Testis (tissue), 3 donors: ENCODE results near the gene PMM2. TPM values are rescaled to one million over a fixed set of nuclear protein-coding genes. Genes with fewer than 3 reads are reported as not detected.

ENCODE experiments used
- DNase-seq: peaks from one replicate; pipeline ENCODE4 v3.0.0-alpha.2; 2019
- H3K27ac ChIP-seq, 2 donors: fragments of 200-600 bp; sonication (generic); one replicate each; pipeline ENCODE4 v1.5.1; 2019
- H3K27me3 ChIP-seq: fragments of 200-600 bp; sonication (generic); one replicate; pipeline ENCODE4 v1.5.1; 2019
- H3K36me3 ChIP-seq: fragments of 200-600 bp; sonication (generic); one replicate; pipeline ENCODE4 v1.5.1; 2017; ENCODE audit warnings: low read depth; ENCODE audit errors: missing control alignments
- H3K4me1 ChIP-seq: fragments of 200-600 bp; sonication (generic); one replicate; pipeline ENCODE4 v1.5.1; 2019
- H3K4me3 ChIP-seq, 2 donors: fragments of 200-600 bp; sonication (generic); one replicate each; pipeline ENCODE4 v1.5.1; 2017 to 2019
- H3K9me3 ChIP-seq: fragments of 200-600 bp; sonication (generic); one replicate; pipeline ENCODE4 v1.5.1; 2017
- POLR2A ChIP-seq: fragments of 450-650 bp; IDR thresholded peaks from one replicate; pipeline ENCODE4 v1.6.1; 2017; ENCODE audit warnings: antibody characterized with exemption, mild to moderate bottlenecking, moderate library complexity
- WGBS, 2 donors: methylation state at CpG; one replicate each; pipeline ENCODE4 v1.1.5; 2018; 5-methylcytosine and 5-hydroxymethylcytosine counted together
- intact Hi-C: fragments of 100-400 bp; cut with DNase I; formaldehyde crosslinking; loops from one replicate; pipeline ENCODE4 v1.15.1; 2023; ENCODE audit warnings: low total_unique reads
- polyA plus RNA-seq: library from polyadenylated mRNA; stranded (reverse); fragments of 350-450 nt; fragmentation: Illumina TruSeq; extraction: RNeasy Lipid Tissue Mini Kit (QIAGEN cat#74804); gene quantifications from one replicate; pipeline ENCODE4 v1.2.3, GENCODE V29; 2014; ENCODE audit warnings: low read depth, low replicate concordance; ENCODE audit not compliant: insufficient read depth
- total RNA-seq, 2 donors: library from RNA; depleted of rRNA; stranded (reverse); fragments of >200 nt; gene quantifications; one replicate each; pipeline ENCODE4 v1.2.3, GENCODE V29; 2016
- TF ChIP-seq, protein P1 (sequence below), 3 experiments: fragments of 450-650 bp in 2 of 3; fragments of 200-600 bp in 1 of 3; sonication (generic) in 1 of 3; IDR thresholded peaks; one replicate each; pipeline ENCODE4 v1.5.1; 2016 to 2019; ENCODE audit warnings: antibody characterized with exemption in 3 of 3, mild to moderate bottlenecking in 2 of 3, moderate library complexity in 1 of 3

Gene PMM2
- total and polyA plus RNA-seq, 3 donors from 2014 or later = 15.4 to 36.6 (median 25.8) TPM

DNA sequence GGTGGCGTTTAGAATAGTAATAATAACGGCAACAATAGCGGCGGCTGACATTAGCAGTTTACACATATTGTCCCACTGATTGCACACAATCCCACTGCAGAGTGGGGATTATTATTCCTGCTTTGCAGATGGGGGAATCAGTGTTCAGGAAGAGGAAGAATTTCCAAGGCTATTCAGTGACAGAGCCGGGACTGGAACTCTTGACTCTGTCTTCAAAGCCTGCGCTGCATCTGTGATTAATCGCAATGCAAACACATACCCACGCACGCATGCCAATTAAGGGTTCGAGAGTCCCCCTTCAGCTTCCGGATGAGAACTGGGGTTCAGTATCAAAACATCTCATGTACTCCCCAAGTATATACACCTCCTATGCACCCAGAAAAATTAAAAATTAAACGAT is 29.4 kb upstream of the PMM2 start:
- H3K27ac ChIP-seq = no peak overlapping the region
- H3K36me3 ChIP-seq = no peaks in the 10 kb centered on the region
- no peak for DNase-seq
- no peaks in the 10 kb centered on the region for H3K27me3 ChIP-seq
- 93 to 95% methylated on average over 12 of the region's 12 CpGs for WGBS, 2 donors
- intact Hi-C loops = no loop called here
- H3K4me3 ChIP-seq = no peak overlapping the region
- no peak for TF ChIP-seq POLR2A
- TF ChIP-seq, protein P1, sequence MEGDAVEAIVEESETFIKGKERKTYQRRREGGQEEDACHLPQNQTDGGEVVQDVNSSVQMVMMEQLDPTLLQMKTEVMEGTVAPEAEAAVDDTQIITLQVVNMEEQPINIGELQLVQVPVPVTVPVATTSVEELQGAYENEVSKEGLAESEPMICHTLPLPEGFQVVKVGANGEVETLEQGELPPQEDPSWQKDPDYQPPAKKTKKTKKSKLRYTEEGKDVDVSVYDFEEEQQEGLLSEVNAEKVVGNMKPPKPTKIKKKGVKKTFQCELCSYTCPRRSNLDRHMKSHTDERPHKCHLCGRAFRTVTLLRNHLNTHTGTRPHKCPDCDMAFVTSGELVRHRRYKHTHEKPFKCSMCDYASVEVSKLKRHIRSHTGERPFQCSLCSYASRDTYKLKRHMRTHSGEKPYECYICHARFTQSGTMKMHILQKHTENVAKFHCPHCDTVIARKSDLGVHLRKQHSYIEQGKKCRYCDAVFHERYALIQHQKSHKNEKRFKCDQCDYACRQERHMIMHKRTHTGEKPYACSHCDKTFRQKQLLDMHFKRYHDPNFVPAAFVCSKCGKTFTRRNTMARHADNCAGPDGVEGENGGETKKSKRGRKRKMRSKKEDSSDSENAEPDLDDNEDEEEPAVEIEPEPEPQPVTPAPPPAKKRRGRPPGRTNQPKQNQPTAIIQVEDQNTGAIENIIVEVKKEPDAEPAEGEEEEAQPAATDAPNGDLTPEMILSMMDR (IDR thresholded peaks at IDR 0.05) = no peak
- H3K9me3 ChIP-seq = no peaks in the 10 kb centered on the region
- H3K4me1 ChIP-seq = no peaks in the 10 kb centered on the region

DNA sequence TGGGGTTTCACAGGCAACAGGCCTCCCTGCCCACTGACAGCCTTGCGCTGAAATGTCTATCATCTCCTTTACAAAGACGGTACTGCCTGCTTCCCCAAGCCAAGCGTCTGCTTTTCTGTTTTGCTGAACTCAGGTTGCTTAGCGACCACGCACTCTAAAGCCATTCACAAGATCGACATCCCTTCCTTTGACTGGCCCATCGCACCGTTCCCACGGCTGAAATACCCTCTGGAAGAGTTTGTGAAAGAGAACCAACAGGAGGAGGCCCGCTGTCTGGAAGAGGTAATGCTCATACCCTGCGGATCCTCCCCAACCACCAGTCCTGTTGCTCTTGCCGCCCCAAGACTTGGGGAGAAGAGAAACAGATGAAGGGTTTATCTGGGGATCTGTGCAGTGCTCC is 28.9 kb upstream of the PMM2 start:
- WGBS, 2 donors = 82 to 87% methylated on average over 12 of the region's 12 CpGs
- no peaks in the 10 kb centered on the region for H3K9me3 ChIP-seq
- H3K36me3 ChIP-seq = no peaks in the 10 kb centered on the region
- no peak overlapping the region for H3K4me3 ChIP-seq
- H3K27ac ChIP-seq = no peak overlapping the region
- no peak for DNase-seq
- TF ChIP-seq, protein P1 (IDR thresholded peaks at IDR 0.05) = no peak
- TF ChIP-seq POLR2A = no peak
- intact Hi-C loops = no loop called here
- H3K4me1 ChIP-seq = no peaks in the 10 kb centered on the region
- H3K27me3 ChIP-seq = no peaks in the 10 kb centered on the region

DNA sequence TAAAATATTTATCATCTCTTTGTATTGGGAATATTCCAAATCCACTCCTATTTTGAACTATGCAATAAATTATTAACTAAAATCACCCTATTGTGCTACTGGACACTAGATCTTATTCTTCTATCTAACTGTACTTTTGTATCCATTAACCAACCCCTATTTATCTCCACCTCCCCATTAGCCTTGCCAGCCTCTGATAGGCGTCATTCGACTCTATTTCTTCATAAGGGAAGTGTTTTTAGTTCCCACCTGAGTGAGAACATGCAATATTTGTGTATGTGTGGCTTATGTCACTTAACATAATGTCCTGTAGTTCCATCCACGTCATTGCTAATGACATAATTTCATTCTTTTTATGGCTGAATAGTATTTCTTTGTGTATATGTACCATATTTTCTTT is 24.1 kb upstream of the PMM2 start:
- no peak for DNase-seq
- Histone ChIP-seq H3K9me3 (no peaks in the 10 kb centered on the region), H3K27me3 (no peaks in the 10 kb centered on the region), H3K36me3 (no peaks in the 10 kb centered on the region), H3K4me1 (no peaks in the 10 kb centered on the region), H3K27ac (no peak overlapping the region), H3K4me3 (no peak overlapping the region)
- 63 to 73% methylated on average over 3 of the region's 3 CpGs for WGBS, 2 donors
- intact Hi-C loops = no loop called here
- TF ChIP-seq, protein P1 (IDR thresholded peaks at IDR 0.05) = no peak
- TF ChIP-seq POLR2A = no peak

DNA sequence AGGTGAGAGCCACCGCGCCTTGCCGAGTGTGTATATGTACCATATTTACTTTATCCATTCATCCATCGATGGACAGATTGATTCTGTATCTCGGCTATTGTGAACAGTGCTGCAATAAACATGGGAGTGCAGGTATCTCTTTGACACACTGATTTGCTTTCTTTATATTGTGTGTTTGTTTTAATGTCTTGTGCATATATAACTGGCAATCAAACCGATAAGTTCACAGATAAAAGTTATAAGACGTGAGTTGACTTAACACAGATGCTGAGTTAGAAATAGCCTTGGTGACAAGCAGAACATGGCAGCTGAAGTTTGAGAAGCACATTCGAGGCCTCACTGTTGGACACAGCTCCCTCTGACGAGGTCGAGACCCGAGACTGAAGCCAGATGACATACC is 23.4 kb upstream of the PMM2 start:
- DNase-seq = no peak
- no peak for TF ChIP-seq POLR2A
- TF ChIP-seq, protein P1 (IDR thresholded peaks at IDR 0.05) = no peak
- no peak overlapping the region for H3K27ac ChIP-seq
- H3K36me3 ChIP-seq = no peaks in the 10 kb centered on the region
- no peaks in the 10 kb centered on the region for H3K9me3 ChIP-seq
- intact Hi-C loops = no loop called here
- H3K4me3 ChIP-seq = no peak overlapping the region
- H3K4me1 ChIP-seq = no peaks in the 10 kb centered on the region
- no peaks in the 10 kb centered on the region for H3K27me3 ChIP-seq
- 89% methylated on average over 11 of the region's 11 CpGs for WGBS, 2 donors

DNA sequence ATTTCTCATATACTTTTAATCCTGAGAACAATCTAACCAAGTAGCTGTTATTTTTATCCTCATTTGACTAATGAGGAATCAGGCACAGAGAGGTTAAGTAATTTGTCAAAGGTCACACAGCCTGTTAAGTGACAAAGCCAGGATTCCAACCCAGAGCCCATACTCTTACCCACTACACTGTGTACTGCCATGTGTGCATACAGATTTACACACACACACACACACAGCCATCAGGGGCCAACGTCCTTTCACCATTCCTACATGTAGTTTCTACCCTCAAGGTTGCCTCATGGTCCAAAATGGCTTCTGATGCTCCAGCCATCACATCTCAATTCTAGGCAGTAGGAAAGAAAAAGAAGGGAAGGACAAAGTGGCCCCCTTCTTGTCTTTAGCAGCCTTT is 22.3 kb upstream of the PMM2 start:
- WGBS, 2 donors = 93 to 100% methylated on average over 1 of the region's 1 CpG
- H3K4me3 ChIP-seq = no peak overlapping the region
- no peaks in the 10 kb centered on the region for H3K36me3 ChIP-seq
- no peak overlapping the region for H3K27ac ChIP-seq
- no peaks in the 10 kb centered on the region for H3K27me3 ChIP-seq
- no peak for TF ChIP-seq POLR2A
- TF ChIP-seq, protein P1 (IDR thresholded peaks at IDR 0.05) = no peak
- H3K4me1 ChIP-seq = no peaks in the 10 kb centered on the region
- intact Hi-C loops = no loop called here
- no peak for DNase-seq
- no peaks in the 10 kb centered on the region for H3K9me3 ChIP-seq
